DND-41 (cell line): ENCODE measurements around the gene CALN1.

Experiments
- EZH2 ChIP-seq: IDR thresholded peaks from 3 replicates; pipeline ENCODE4 v1.6.1; 2012; ENCODE audit warnings: borderline replicate concordance, low read depth, mild to moderate bottlenecking, moderate library complexity, low read length, inconsistent platforms; ENCODE audit not compliant: severe bottlenecking
- TF ChIP-seq, protein P1 (sequence below): IDR thresholded peaks from 2 replicates; pipeline ENCODE4 v1.5.1; 2012; ENCODE audit warnings: borderline replicate concordance, low read length, moderate library complexity, mild to moderate bottlenecking; ENCODE audit not compliant: poor library complexity, severe bottlenecking; ENCODE audit errors: extremely low read depth

DNA sequence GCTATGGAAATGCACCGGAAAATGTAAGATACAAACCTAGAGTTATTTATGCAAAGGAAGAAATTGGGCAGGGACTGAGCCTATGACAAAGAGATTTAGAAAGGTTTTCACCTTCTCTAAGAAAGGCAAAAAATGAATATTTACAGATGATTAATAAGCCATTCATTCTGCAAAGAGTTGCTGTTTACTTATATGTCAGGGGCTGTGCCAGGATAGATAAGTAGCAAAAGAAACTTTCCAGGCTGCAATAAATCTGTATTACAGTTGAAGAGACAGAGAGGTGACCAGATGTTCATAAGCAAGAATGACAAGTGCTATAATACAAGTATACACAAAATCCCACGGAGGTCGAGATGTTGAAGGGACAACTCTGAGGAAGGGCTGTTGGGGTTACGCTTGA lies 299.6 kb downstream of the CALN1 start:
- TF ChIP-seq, protein P1, sequence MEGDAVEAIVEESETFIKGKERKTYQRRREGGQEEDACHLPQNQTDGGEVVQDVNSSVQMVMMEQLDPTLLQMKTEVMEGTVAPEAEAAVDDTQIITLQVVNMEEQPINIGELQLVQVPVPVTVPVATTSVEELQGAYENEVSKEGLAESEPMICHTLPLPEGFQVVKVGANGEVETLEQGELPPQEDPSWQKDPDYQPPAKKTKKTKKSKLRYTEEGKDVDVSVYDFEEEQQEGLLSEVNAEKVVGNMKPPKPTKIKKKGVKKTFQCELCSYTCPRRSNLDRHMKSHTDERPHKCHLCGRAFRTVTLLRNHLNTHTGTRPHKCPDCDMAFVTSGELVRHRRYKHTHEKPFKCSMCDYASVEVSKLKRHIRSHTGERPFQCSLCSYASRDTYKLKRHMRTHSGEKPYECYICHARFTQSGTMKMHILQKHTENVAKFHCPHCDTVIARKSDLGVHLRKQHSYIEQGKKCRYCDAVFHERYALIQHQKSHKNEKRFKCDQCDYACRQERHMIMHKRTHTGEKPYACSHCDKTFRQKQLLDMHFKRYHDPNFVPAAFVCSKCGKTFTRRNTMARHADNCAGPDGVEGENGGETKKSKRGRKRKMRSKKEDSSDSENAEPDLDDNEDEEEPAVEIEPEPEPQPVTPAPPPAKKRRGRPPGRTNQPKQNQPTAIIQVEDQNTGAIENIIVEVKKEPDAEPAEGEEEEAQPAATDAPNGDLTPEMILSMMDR, result no peak
- no peak for TF ChIP-seq EZH2
